Measurements from ENCODE around the gene HCLS1. TPM values are rescaled to one million over a fixed set of nuclear protein-coding genes. Genes with fewer than 3 reads are reported as not detected.

HCLS1 gene
- total and polyA plus RNA-seq, 2 donors: 128 to 171 TPM

DNA sequence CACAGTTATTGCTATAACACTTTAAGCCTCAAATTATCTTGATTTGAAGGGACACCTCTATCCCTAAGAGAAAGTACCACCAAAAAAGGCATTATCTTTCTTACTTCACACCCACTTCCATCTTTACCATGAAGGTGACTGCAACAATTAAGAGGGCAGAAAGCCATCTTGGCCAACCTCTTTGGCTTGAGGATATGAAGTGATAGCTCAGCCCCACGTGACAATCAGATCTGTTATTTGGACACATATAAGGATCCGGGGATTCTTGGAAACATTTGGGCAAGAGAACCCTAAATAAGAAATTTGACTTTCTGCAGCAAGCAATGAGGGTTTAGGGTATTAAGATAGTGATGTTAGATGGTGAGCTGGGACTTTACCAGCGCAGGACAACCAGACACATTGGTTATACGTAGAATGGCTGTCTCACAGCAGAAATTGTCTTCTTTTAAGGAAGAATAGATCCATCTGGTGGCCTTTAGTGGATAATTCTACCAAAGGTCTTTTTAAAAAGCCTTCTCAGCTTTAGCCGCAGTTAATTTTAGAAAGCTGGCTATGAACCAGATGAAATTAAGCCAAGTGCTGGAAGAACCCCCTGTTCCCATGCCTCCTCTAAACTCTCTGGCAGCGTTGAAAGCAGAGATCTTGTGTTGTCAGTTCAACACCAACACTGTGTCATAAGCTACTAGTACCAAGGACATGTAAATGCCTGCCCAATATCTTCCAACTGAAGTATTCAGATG is 12.3 kb downstream of the HCLS1 start:
- Histone ChIP-seq H3K4me3 (ENCODE audit: low read length in 2 of 2) (no peak overlapping the region), H3K9me3 (ENCODE audit: control insufficient read depth in 2 of 2, insufficient read depth in 1 of 2, low read length in 1 of 2) (no peaks in the 10 kb centered on the region), H3K27me3 (ENCODE audit: control insufficient read depth in 2 of 2, insufficient read depth in 1 of 2, low read length in 1 of 2) (no peaks in the 10 kb centered on the region), H3K27ac (ENCODE audit: low read depth in 1 of 2, low read length in 1 of 2) (no peak overlapping the region), H3K36me3 (ENCODE audit: control insufficient read depth in 2 of 2, insufficient read depth in 2 of 2, low read length in 1 of 2) (peaks cover 9 to 31% of the 10 kb centered on the region in 2 donors), H3K4me1 (ENCODE audit: control insufficient read depth in 2 of 2, insufficient read depth in 2 of 2, low read length in 2 of 2) (no peaks in the 10 kb centered on the region)
- WGBS: 95% methylated on average over 6 of the region's 6 CpGs
- no peak for DNase-seq (ENCODE audit: low read depth in 6 of 9, low spot score in 9 of 9)

DNA sequence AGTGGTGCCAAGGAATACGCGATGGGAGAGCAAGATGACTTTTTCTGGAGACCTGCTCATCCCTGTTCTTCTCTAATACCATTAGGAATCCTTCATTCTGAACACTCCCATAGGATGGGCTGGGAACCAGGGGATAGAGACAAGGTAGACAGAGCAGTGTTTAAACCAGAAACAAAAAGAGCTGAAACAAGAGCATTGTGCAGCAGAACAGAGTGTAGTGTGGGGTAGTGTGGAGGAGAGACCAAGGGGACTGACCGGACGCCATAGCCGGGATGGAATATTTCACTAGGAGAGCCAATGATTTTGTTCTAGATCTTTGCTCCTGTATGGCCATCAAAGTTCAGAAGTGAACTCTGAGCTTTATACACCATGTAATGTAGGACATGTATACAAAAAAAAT is 15.6 kb downstream of the HCLS1 start:
- no peak for DNase-seq (ENCODE audit: low read depth in 6 of 9, low spot score in 9 of 9)
- H3K36me3 ChIP-seq (ENCODE audit: control insufficient read depth in 2 of 2, insufficient read depth in 2 of 2, low read length in 1 of 2): peaks cover 11 to 39% of the 10 kb centered on the region in 2 donors
- no peaks in the 10 kb centered on the region for H3K9me3 ChIP-seq (ENCODE audit: control insufficient read depth in 2 of 2, insufficient read depth in 1 of 2, low read length in 1 of 2)
- H3K4me1 ChIP-seq (ENCODE audit: control insufficient read depth in 2 of 2, insufficient read depth in 2 of 2, low read length in 2 of 2): no peaks in the 10 kb centered on the region
- H3K4me3 ChIP-seq (ENCODE audit: low read length in 2 of 2): no peak overlapping the region
- no peak overlapping the region for H3K27ac ChIP-seq (ENCODE audit: low read depth in 1 of 2, low read length in 1 of 2)
- no peaks in the 10 kb centered on the region for H3K27me3 ChIP-seq (ENCODE audit: control insufficient read depth in 2 of 2, insufficient read depth in 1 of 2, low read length in 1 of 2)
- WGBS: 98% methylated on average over 5 of the region's 5 CpGs

- no peaks in the 10 kb centered on the region for H3K27me3 ChIP-seq (ENCODE audit: control insufficient read depth in 2 of 2, insufficient read depth in 1 of 2, low read length in 1 of 2)
- H3K4me1 ChIP-seq (ENCODE audit: control insufficient read depth in 2 of 2, insufficient read depth in 2 of 2, low read length in 2 of 2): no peaks in the 10 kb centered on the region
- no peak for DNase-seq (ENCODE audit: low read depth in 6 of 9, low spot score in 9 of 9)
- H3K4me3 ChIP-seq (ENCODE audit: low read length in 2 of 2): no peak overlapping the region
- H3K9me3 ChIP-seq (ENCODE audit: control insufficient read depth in 2 of 2, insufficient read depth in 1 of 2, low read length in 1 of 2): no peaks in the 10 kb centered on the region
- peaks cover 18 to 52% of the 10 kb centered on the region in 2 donors for H3K36me3 ChIP-seq (ENCODE audit: control insufficient read depth in 2 of 2, insufficient read depth in 2 of 2, low read length in 1 of 2)
- H3K27ac ChIP-seq (ENCODE audit: low read depth in 1 of 2, low read length in 1 of 2): no peak overlapping the region
- WGBS: 96% methylated on average over 9 of the region's 9 CpGs
Measured at GRCh38 chr3:121642601-121643314, 17.9 kb downstream of the HCLS1 start.

- H3K36me3 ChIP-seq (ENCODE audit: control insufficient read depth in 2 of 2, insufficient read depth in 2 of 2, low read length in 1 of 2): peaks cover 30 to 67% of the 10 kb centered on the region in 2 donors
- H3K9me3 ChIP-seq (ENCODE audit: control insufficient read depth in 2 of 2, insufficient read depth in 1 of 2, low read length in 1 of 2): no peaks in the 10 kb centered on the region
- no peak for DNase-seq (ENCODE audit: low read depth in 6 of 9, low spot score in 9 of 9)
- H3K4me3 ChIP-seq (ENCODE audit: low read length in 2 of 2): no peak overlapping the region
- WGBS: 98% methylated on average over 2 of the region's 2 CpGs
- no peaks in the 10 kb centered on the region for H3K4me1 ChIP-seq (ENCODE audit: control insufficient read depth in 2 of 2, insufficient read depth in 2 of 2, low read length in 2 of 2)
- no peak overlapping the region for H3K27ac ChIP-seq (ENCODE audit: low read depth in 1 of 2, low read length in 1 of 2)
- no peaks in the 10 kb centered on the region for H3K27me3 ChIP-seq (ENCODE audit: control insufficient read depth in 2 of 2, insufficient read depth in 1 of 2, low read length in 1 of 2)
Measured at GRCh38 chr3:121641127-121641526, 19.6 kb downstream of the HCLS1 start.

DNA sequence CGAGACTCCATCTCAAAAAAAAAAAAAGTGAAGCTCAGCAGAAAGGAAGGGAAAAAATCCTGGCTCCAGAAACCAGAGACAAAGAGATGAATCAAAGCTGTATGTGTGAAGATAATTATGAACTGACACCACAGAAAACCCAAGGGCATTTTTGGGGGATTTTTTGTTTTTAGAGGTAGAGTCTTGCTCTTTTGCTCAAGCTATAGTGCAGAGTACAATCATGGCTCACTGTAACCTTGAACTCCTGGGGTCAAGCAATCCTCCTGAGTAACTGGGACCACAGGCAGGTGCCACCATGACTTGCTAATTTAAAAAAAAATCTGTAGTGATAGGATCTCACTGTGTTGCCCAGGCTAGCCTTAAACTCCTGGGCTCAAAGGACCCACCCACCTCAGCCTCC is 22.8 kb downstream of the HCLS1 start:
- no peak overlapping the region for H3K27ac ChIP-seq (ENCODE audit: low read depth in 1 of 2, low read length in 1 of 2)
- no peak for DNase-seq (ENCODE audit: low read depth in 6 of 9, low spot score in 9 of 9)
- H3K27me3 ChIP-seq (ENCODE audit: control insufficient read depth in 2 of 2, insufficient read depth in 1 of 2, low read length in 1 of 2): no peaks in the 10 kb centered on the region
- H3K9me3 ChIP-seq (ENCODE audit: control insufficient read depth in 2 of 2, insufficient read depth in 1 of 2, low read length in 1 of 2): peaks cover 0 to 4% of the 10 kb centered on the region in 2 donors
- WGBS: 97% methylated on average over 1 of the region's 1 CpG
- peaks cover 49 to 70% of the 10 kb centered on the region in 2 donors for H3K36me3 ChIP-seq (ENCODE audit: control insufficient read depth in 2 of 2, insufficient read depth in 2 of 2, low read length in 1 of 2)
- H3K4me1 ChIP-seq (ENCODE audit: control insufficient read depth in 2 of 2, insufficient read depth in 2 of 2, low read length in 2 of 2): no peaks in the 10 kb centered on the region
- H3K4me3 ChIP-seq (ENCODE audit: low read length in 2 of 2): no peak overlapping the region

DNA sequence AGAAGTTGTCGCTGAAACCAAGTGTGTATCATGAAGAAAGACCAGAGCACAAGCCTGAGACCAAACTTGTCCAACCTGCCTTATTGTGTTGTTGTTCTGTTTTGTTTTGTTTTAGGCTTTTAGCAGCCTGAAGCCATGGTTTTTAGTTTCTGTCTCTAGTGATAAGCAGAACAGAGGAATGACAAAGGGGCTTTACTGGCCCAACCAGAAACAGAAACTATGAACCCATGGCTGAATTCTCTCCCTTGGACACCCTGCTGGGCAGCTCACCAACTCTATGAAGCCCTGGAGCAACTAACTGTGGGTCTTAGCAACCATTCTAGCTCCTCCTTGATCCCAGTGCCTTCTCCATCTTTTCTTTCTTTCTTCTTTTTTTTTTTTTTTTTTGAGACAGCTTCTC is 30.3 kb downstream of the HCLS1 start:
- Histone ChIP-seq H3K27me3 (ENCODE audit: control insufficient read depth in 2 of 2, insufficient read depth in 1 of 2, low read length in 1 of 2) (no peaks in the 10 kb centered on the region), H3K4me3 (ENCODE audit: low read length in 2 of 2) (no peak overlapping the region), H3K36me3 (ENCODE audit: control insufficient read depth in 2 of 2, insufficient read depth in 2 of 2, low read length in 1 of 2) (peaks cover 41 to 44% of the 10 kb centered on the region in 2 donors), H3K27ac (ENCODE audit: low read depth in 1 of 2, low read length in 1 of 2) (no peak overlapping the region), H3K9me3 (ENCODE audit: control insufficient read depth in 2 of 2, insufficient read depth in 1 of 2, low read length in 1 of 2) (peaks cover 0 to 4% of the 10 kb centered on the region in 2 donors), H3K4me1 (ENCODE audit: control insufficient read depth in 2 of 2, insufficient read depth in 2 of 2, low read length in 2 of 2) (no peaks in the 10 kb centered on the region)
- 97% methylated on average over 1 of the region's 1 CpG for WGBS
- no peak for DNase-seq (ENCODE audit: low read depth in 6 of 9, low spot score in 9 of 9)

DNA sequence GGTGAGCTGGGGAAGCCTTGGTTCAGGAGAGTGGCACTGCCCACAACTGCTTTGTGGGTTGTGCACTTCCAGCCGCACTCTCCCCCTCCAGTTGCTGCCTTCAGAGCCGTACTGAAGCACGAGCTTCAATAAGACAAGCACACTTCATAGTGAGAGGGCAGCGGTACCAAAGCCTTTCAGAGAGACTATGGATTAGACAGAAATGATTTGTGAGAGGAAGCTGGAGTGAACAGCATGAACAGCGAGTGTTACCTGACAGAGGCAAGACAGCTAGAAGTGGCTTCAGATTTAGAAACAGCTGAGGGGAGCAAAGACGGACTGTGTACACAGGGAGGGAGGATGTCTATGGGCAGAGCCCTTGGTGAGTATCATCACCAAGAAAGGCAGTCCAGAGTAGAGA is 31.1 kb downstream of the HCLS1 start:
- Histone ChIP-seq H3K36me3 (ENCODE audit: control insufficient read depth in 2 of 2, insufficient read depth in 2 of 2, low read length in 1 of 2) (peaks cover 37% of the 10 kb centered on the region in 2 donors), H3K9me3 (ENCODE audit: control insufficient read depth in 2 of 2, insufficient read depth in 1 of 2, low read length in 1 of 2) (peaks cover 0 to 4% of the 10 kb centered on the region in 2 donors), H3K4me1 (ENCODE audit: control insufficient read depth in 2 of 2, insufficient read depth in 2 of 2, low read length in 2 of 2) (no peaks in the 10 kb centered on the region), H3K27me3 (ENCODE audit: control insufficient read depth in 2 of 2, insufficient read depth in 1 of 2, low read length in 1 of 2) (no peaks in the 10 kb centered on the region), H3K4me3 (ENCODE audit: low read length in 2 of 2) (no peak overlapping the region), H3K27ac (ENCODE audit: low read depth in 1 of 2, low read length in 1 of 2) (no peak overlapping the region)
- 98% methylated on average over 6 of the region's 6 CpGs for WGBS
- DNase-seq (ENCODE audit: low read depth in 6 of 9, low spot score in 9 of 9): no peak

GRCh38 chr3:121627622-121628021 is 33.1 kb downstream of the HCLS1 start:
- no peaks in the 10 kb centered on the region for H3K4me1 ChIP-seq (ENCODE audit: control insufficient read depth in 2 of 2, insufficient read depth in 2 of 2, low read length in 2 of 2)
- H3K4me3 ChIP-seq (ENCODE audit: low read length in 2 of 2): no peak overlapping the region
- H3K9me3 ChIP-seq (ENCODE audit: control insufficient read depth in 2 of 2, insufficient read depth in 1 of 2, low read length in 1 of 2): no peaks in the 10 kb centered on the region
- no peak for DNase-seq (ENCODE audit: low read depth in 6 of 9, low spot score in 9 of 9)
- WGBS: 83% methylated on average over 3 of the region's 3 CpGs
- H3K36me3 ChIP-seq (ENCODE audit: control insufficient read depth in 2 of 2, insufficient read depth in 2 of 2, low read length in 1 of 2): peaks cover 21% of the 10 kb centered on the region in 2 donors
- no peak overlapping the region for H3K27ac ChIP-seq (ENCODE audit: low read depth in 1 of 2, low read length in 1 of 2)
- no peaks in the 10 kb centered on the region for H3K27me3 ChIP-seq (ENCODE audit: control insufficient read depth in 2 of 2, insufficient read depth in 1 of 2, low read length in 1 of 2)

- no peak for DNase-seq (ENCODE audit: low read depth in 6 of 9, low spot score in 9 of 9)
- no peaks in the 10 kb centered on the region for H3K9me3 ChIP-seq (ENCODE audit: control insufficient read depth in 2 of 2, insufficient read depth in 1 of 2, low read length in 1 of 2)
- peaks cover 17 to 18% of the 10 kb centered on the region in 2 donors for H3K36me3 ChIP-seq (ENCODE audit: control insufficient read depth in 2 of 2, insufficient read depth in 2 of 2, low read length in 1 of 2)
- 97% methylated on average over 4 of the region's 4 CpGs for WGBS
- H3K4me3 ChIP-seq (ENCODE audit: low read length in 2 of 2): no peak overlapping the region
- H3K4me1 ChIP-seq (ENCODE audit: control insufficient read depth in 2 of 2, insufficient read depth in 2 of 2, low read length in 2 of 2): no peaks in the 10 kb centered on the region
- H3K27me3 ChIP-seq (ENCODE audit: control insufficient read depth in 2 of 2, insufficient read depth in 1 of 2, low read length in 1 of 2): no peaks in the 10 kb centered on the region
- H3K27ac ChIP-seq (ENCODE audit: low read depth in 1 of 2, low read length in 1 of 2): no peak overlapping the region
Measured at GRCh38 chr3:121627211-121627610, 33.5 kb downstream of the HCLS1 start.
